ENCODE data around the gene CCDC182.

The CCDC182 gene

GRCh38 chr17:57756951-57757350 lies 11.9 kb upstream of the CCDC182 start:
- no peak for DNase-seq (ENCODE audit: low read depth)

GRCh38 chr17:57755480-57756070 lies 10.5 kb upstream of the CCDC182 start:
- DNase-seq (ENCODE audit: low read depth): no peak

GRCh38 chr17:57752031-57752905 lies 7.2 kb upstream of the CCDC182 start:
- DNase-seq (ENCODE audit: low read depth): no peak

- DNase-seq (ENCODE audit: low read depth): no peak
These were observed 6.4 kb upstream of the CCDC182 start for GRCh38 chr17:57751348-57751971.

- no peak for DNase-seq (ENCODE audit: low read depth)
These were observed 5.8 kb upstream of the CCDC182 start for GRCh38 chr17:57750895-57751294.

- no peak for DNase-seq (ENCODE audit: low read depth)
These were observed 5.2 kb upstream of the CCDC182 start for GRCh38 chr17:57750109-57750871.

- no peak for DNase-seq (ENCODE audit: low read depth)
These were observed 4.6 kb upstream of the CCDC182 start for GRCh38 chr17:57749701-57750100.

GRCh38 chr17:57747221-57748017 lies 2.3 kb upstream of the CCDC182 start:
- DNase-seq (ENCODE audit: low read depth): peak; percentile 16

- no peak for DNase-seq (ENCODE audit: low read depth)
These were observed 1.1 kb upstream of the CCDC182 start for GRCh38 chr17:57746221-57746620.

- DNase-seq (ENCODE audit: low read depth): no peak
These were observed 616 bp downstream of the CCDC182 start for GRCh38 chr17:57744195-57745170.

- no peak for DNase-seq (ENCODE audit: low read depth)
These were observed 4.9 kb downstream of the CCDC182 start for GRCh38 chr17:57740235-57740528.

GRCh38 chr17:57739402-57740234 lies 5.5 kb downstream of the CCDC182 start:
- no peak for DNase-seq (ENCODE audit: low read depth)

GRCh38 chr17:57737450-57737849 lies 7.6 kb downstream of the CCDC182 start:
- DNase-seq (ENCODE audit: low read depth): no peak

- DNase-seq (ENCODE audit: low read depth): no peak
These were observed 9.4 kb downstream of the CCDC182 start for GRCh38 chr17:57735707-57736106.

- no peak for DNase-seq (ENCODE audit: low read depth)
These were observed 9.9 kb downstream of the CCDC182 start for GRCh38 chr17:57735230-57735629.

GRCh38 chr17:57733085-57733484 lies 12.0 kb downstream of the CCDC182 start:
- DNase-seq (ENCODE audit: low read depth): no peak

GRCh38 chr17:57732062-57732461 lies 13.0 kb downstream of the CCDC182 start:
- no peak for DNase-seq (ENCODE audit: low read depth)

- DNase-seq (ENCODE audit: low read depth): no peak
These were observed 14.9 kb downstream of the CCDC182 start for GRCh38 chr17:57730026-57730701.

- DNase-seq (ENCODE audit: low read depth): no peak
These were observed 17.4 kb downstream of the CCDC182 start for GRCh38 chr17:57727630-57728175.
